IMR-90 (cell line): ENCODE measurements around the gene SBSN. TPM values are rescaled to one million over a fixed set of nuclear protein-coding genes. Genes with fewer than 3 reads are reported as not detected.

Source experiments
- ATAC-seq: fragments of 200-7000 bp; cut with Tn5 transposase; 2 replicates; pipeline ENCODE4 v1.9.1; 2020; ENCODE audit warnings: low read depth, mild to moderate bottlenecking, moderate library complexity
- BruUV-seq: library from RNA; stranded (reverse); fragments of 400-500 nt; replicated peaks from 2 replicates; lab custom pipeline; 2021; lab: Mats Ljungman, UMichigan
- CTCF ChIA-PET: fragments of 300-600 bp; formaldehyde crosslinking; extraction: SDS; loops from one replicate; lab custom pipeline; 2021; ENCODE audit warnings: antibody characterized with exemption; lab: Yijun Ruan, JAX
- POLR2A ChIA-PET: fragments of 300-600 bp; sonication (Branson Sonifier 250); formaldehyde crosslinking; loops from one replicate; lab custom pipeline; 2022; ENCODE audit warnings: antibody characterized with exemption; ENCODE audit not compliant: unreplicated experiment; lab: Charles Lee
- DNase-seq: peaks from one replicate; pipeline ENCODE4 v3.0.0; 2013
- H2AFZ ChIP-seq: replicated peaks from 2 replicates; pipeline ENCODE3; 2013; ENCODE audit warnings: low read length, mild to moderate bottlenecking; ENCODE audit not compliant: poor library complexity
- H2AK5ac ChIP-seq: 2 replicates; pipeline ENCODE4 v1.6.1; 2013; ENCODE audit warnings: low read depth, low read length, inconsistent platforms
- H2AK9ac ChIP-seq: replicated peaks from 2 replicates; pipeline ENCODE3; 2013; ENCODE audit warnings: mild to moderate bottlenecking, low read depth, low read length, moderate library complexity; ENCODE audit not compliant: poor library complexity
- H2BK120ac ChIP-seq: 2 replicates; pipeline ENCODE4 v1.6.1; 2013; ENCODE audit warnings: low read depth, low read length, inconsistent platforms
- H2BK15ac ChIP-seq: 3 replicates; pipeline ENCODE4 v1.6.1; 2013; ENCODE audit warnings: low read depth, low read length, inconsistent platforms
- H2BK20ac ChIP-seq: 2 replicates; pipeline ENCODE4 v1.6.1; 2013; ENCODE audit warnings: low read depth, mild to moderate bottlenecking, inconsistent platforms, low read length, moderate library complexity
- H2BK5ac ChIP-seq: 2 replicates; pipeline ENCODE4 v1.6.1; 2013; ENCODE audit warnings: mild to moderate bottlenecking, low read depth, low read length, inconsistent platforms; ENCODE audit not compliant: poor library complexity, severe bottlenecking
- H3K14ac ChIP-seq: replicated peaks from 2 replicates; pipeline ENCODE4 v1.6.1; 2013; ENCODE audit warnings: low read depth, low read length, inconsistent platforms
- H3K18ac ChIP-seq: 2 replicates; pipeline ENCODE4 v1.6.1; 2013; ENCODE audit warnings: low read depth, low read length, control low read depth
- H3K23ac ChIP-seq: 2 replicates; pipeline ENCODE4 v1.6.1; 2013; ENCODE audit warnings: low read depth, low read length, inconsistent platforms
- H3K27ac ChIP-seq: 2 replicates; pipeline ENCODE4 v1.5.1; 2013; ENCODE audit warnings: mild to moderate bottlenecking, control low read depth, low read length; ENCODE audit not compliant: insufficient read depth
- H3K27me3 ChIP-seq: 2 replicates; pipeline ENCODE4 v1.6.1; 2013; ENCODE audit warnings: low read length; ENCODE audit not compliant: control insufficient read depth, insufficient read depth
- H3K36me3 ChIP-seq: 2 replicates; pipeline ENCODE4 v1.6.1; 2013; ENCODE audit warnings: low read length, mixed read lengths; ENCODE audit not compliant: control insufficient read depth, insufficient read depth
- H3K4ac ChIP-seq: 2 replicates; pipeline ENCODE4 v1.6.1; 2013; ENCODE audit warnings: low read depth, low read length, inconsistent platforms
- H3K4me1 ChIP-seq: 2 replicates; pipeline ENCODE4 v1.6.1; 2013; ENCODE audit warnings: low read length, mixed read lengths; ENCODE audit not compliant: control insufficient read depth, insufficient read depth
- H3K4me2 ChIP-seq: 2 replicates; pipeline ENCODE4 v1.6.1; 2013; ENCODE audit warnings: low read depth, mild to moderate bottlenecking, control low read depth, low read length, moderate library complexity
- H3K4me3 ChIP-seq: 2 replicates; pipeline ENCODE4 v1.5.1; 2013; ENCODE audit warnings: low read depth, mild to moderate bottlenecking, control low read depth, low read length, moderate library complexity; ENCODE audit not compliant: insufficient read depth
- H3K56ac ChIP-seq: 2 replicates; pipeline ENCODE4 v1.6.1; 2013; ENCODE audit warnings: low read length, inconsistent platforms; ENCODE audit not compliant: insufficient read depth; ENCODE audit errors: extremely low read depth
- H3K79me1 ChIP-seq, 2 experiments: 2 replicates each; pipeline ENCODE4 v1.6.1; 2013; ENCODE audit warnings: low read length in 2 of 2, inconsistent platforms in 1 of 2, low read depth in 1 of 2
- H3K9ac ChIP-seq: 2 replicates; pipeline ENCODE4 v1.6.1; 2013; ENCODE audit warnings: low read depth, low read length, control low read depth
- H3K9me1 ChIP-seq: 2 replicates; pipeline ENCODE4 v1.6.1; 2013; ENCODE audit warnings: low read length, inconsistent platforms; ENCODE audit not compliant: insufficient read depth
- H3K9me3 ChIP-seq: 2 replicates; pipeline ENCODE4 v1.6.1; 2013; ENCODE audit warnings: low read length; ENCODE audit not compliant: control insufficient read depth, insufficient read depth
- H4K20me1 ChIP-seq: 2 replicates; pipeline ENCODE4 v1.6.1; 2013; ENCODE audit warnings: low read length, inconsistent platforms; ENCODE audit not compliant: insufficient read depth
- H4K5ac ChIP-seq: 2 replicates; pipeline ENCODE4 v1.6.1; 2013; ENCODE audit warnings: mild to moderate bottlenecking, low read depth, low read length, control low read depth
- H4K8ac ChIP-seq, 2 experiments: 2 replicates each; pipeline ENCODE4 v1.6.1; 2013; ENCODE audit warnings: low read depth in 2 of 2, low read length in 2 of 2, control low read depth in 1 of 2, inconsistent platforms in 1 of 2
- H4K91ac ChIP-seq: 2 replicates; pipeline ENCODE4 v1.6.1; 2013; ENCODE audit warnings: low read depth, low read length, inconsistent platforms; ENCODE audit not compliant: insufficient read depth
- MXI1 ChIP-seq: IDR thresholded peaks from 2 replicates; pipeline ENCODE4 v1.6.1; 2012; ENCODE audit warnings: low read depth, mild to moderate bottlenecking, low read length, moderate library complexity, borderline replicate concordance
- POLR2A ChIP-seq: IDR thresholded peaks from 2 replicates; pipeline ENCODE4 v1.6.1; 2012; ENCODE audit warnings: mild to moderate bottlenecking, low read depth, low read length
- RAD21 ChIP-seq: IDR thresholded peaks from 2 replicates; pipeline ENCODE4 v1.6.1; 2012; ENCODE audit warnings: low read length, improper control_type of control experiment
- WGBS, 2 experiments: methylation state at CpG; one replicate each; pipeline versions ENCODE4 v1.1.5 to v1.1.7; 2013; ENCODE audit warnings: missing lambda C conversion rate in 2 of 2; ENCODE audit not compliant: insufficient read length in 1 of 2; ENCODE audit errors: extremely low coverage in 2 of 2; 5-methylcytosine and 5-hydroxymethylcytosine counted together
- dilution Hi-C: fragments of 300-500 bp; cut with HindIII; formaldehyde crosslinking; loops from one replicate; pipeline ENCODE4 v1.14.3; 2018; ENCODE audit warnings: low sequenced_read_pairs; ENCODE audit not compliant: unreplicated experiment
- in situ Hi-C: fragments of 300-500 bp; cut with MboI; formaldehyde crosslinking; loops from 3 replicates; pipeline ENCODE4 v1.14.3; 2019; ENCODE audit warnings: low sequenced_read_pairs, inconsistent platforms, mixed read lengths
- intact Hi-C: fragments of 100-400 bp; cut with micrococcal nuclease; formaldehyde crosslinking; loops from 2 replicates; pipeline ENCODE4 v1.10.0; 2022
- polyA plus RNA-seq, 3 experiments: library from polyadenylated mRNA; depleted of rRNA; stranded (reverse); fragments of >200 nt; gene quantifications; 2 replicates each; pipeline ENCODE4 v1.2.3, GENCODE V29; 2012; ENCODE audit warnings: low replicate concordance in 1 of 3
- total RNA-seq: library from RNA; depleted of rRNA; stranded (reverse); fragments of >200 nt; gene quantifications from 2 replicates; pipeline ENCODE4 v1.2.3, GENCODE V29; 2012

Gene SBSN
- total and polyA plus RNA-seq, 2 of the 4 experiments (the other 2 are of a cell fraction), result 0.72 to 6.4 TPM

DNA sequence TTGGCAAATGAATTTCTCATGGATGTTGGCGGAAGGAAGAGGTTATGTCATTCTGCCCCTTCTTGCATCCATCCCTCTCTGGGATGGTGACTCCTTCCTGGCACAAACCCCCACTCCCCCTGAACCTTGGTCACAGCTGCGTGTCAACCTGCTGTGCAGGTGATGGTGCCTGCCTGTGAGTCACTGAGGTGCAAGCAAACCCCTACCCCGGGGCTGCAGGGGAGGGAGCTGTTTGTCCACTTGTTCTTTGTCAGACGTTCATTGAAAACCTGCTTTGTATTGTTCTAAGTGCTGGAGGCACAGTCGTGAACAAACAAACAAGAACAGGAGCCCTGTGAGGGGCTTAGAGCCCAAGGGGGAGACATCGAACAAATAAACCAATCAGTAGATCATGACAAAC, 3.2 kb upstream of the SBSN start:
- intact Hi-C loops (no loop called here), dilution Hi-C loops (no loop called here), in situ Hi-C loops (no loop called here)
- Histone ChIP-seq H3K18ac (no peak overlapping the region), H3K27me3 (peaks cover 8% of the 10 kb centered on the region; the same call in 1 of the 2 replicates), H3K27ac (no peak overlapping the region), H3K9me1 (peaks cover 15% of the 10 kb centered on the region), H2BK15ac (no peak overlapping the region), H4K8ac (no peak overlapping the region), H2AK5ac (no peak overlapping the region), H2AFZ (no peak overlapping the region), H3K4me3 (no peak overlapping the region), H3K36me3 (no peaks in the 10 kb centered on the region), H3K4me1 (peaks cover 11% of the 10 kb centered on the region), H3K4me2 (no peak overlapping the region), H3K23ac (no peak overlapping the region), H3K79me1 (no peaks in the 10 kb centered on the region), H2BK120ac (no peak overlapping the region), H3K56ac (no peak overlapping the region), H2BK20ac (no peak overlapping the region), H2AK9ac (no peak overlapping the region), H2BK5ac (no peak overlapping the region), H4K91ac (no peak overlapping the region), H3K9me3 (no peaks in the 10 kb centered on the region), H3K14ac (no peak overlapping the region), H3K4ac (no peak overlapping the region), H3K9ac (no peak overlapping the region), H4K5ac (no peak overlapping the region), H4K20me1 (no peaks in the 10 kb centered on the region)
- POLR2A ChIA-PET, result no interaction called here
- TF ChIP-seq RAD21 (no peak), POLR2A (no peak), MXI1 (no peak)
- WGBS, 2 experiments, result 0% methylated on average over 1 of the region's 6 CpGs; no CpG with 5 or more reads in 1 of the 2 experiments
- CTCF ChIA-PET, result no interaction called here
- no peak for ATAC-seq
- DNase-seq, result no peak
- no TSS peak for BruUV-seq
